ENCODE results near the gene MAEA.

The MAEA gene

GRCh38 chr4:1250527-1250812 lies 39.2 kb upstream of the MAEA start:
- DNase-seq, result no peak

GRCh38 chr4:1250921-1251772 lies 38.5 kb upstream of the MAEA start:
- no peak for DNase-seq

GRCh38 chr4:1251773-1252066 lies 38.0 kb upstream of the MAEA start:
- DNase-seq, result no peak

GRCh38 chr4:1252928-1253492 lies 36.7 kb upstream of the MAEA start:
- DNase-seq, result no peak

GRCh38 chr4:1253831-1254230 lies 35.9 kb upstream of the MAEA start:
- no peak for DNase-seq

- DNase-seq, result no peak
Measured at GRCh38 chr4:1255151-1255550, 34.5 kb upstream of the MAEA start.

- no peak for DNase-seq
Measured at GRCh38 chr4:1255699-1256098, 34.0 kb upstream of the MAEA start.

GRCh38 chr4:1258457-1258856 lies 31.2 kb upstream of the MAEA start:
- DNase-seq, result no peak

GRCh38 chr4:1259966-1260365 lies 29.7 kb upstream of the MAEA start:
- no peak for DNase-seq

GRCh38 chr4:1260418-1261106 lies 29.1 kb upstream of the MAEA start:
- DNase-seq, result no peak

- DNase-seq, result no peak
Measured at GRCh38 chr4:1261107-1261928, 28.4 kb upstream of the MAEA start.

- no peak for DNase-seq
Measured at GRCh38 chr4:1264942-1265341, 24.7 kb upstream of the MAEA start.

- DNase-seq, result no peak
Measured at GRCh38 chr4:1265351-1265750, 24.3 kb upstream of the MAEA start.

- DNase-seq, result no peak
Measured at GRCh38 chr4:1266881-1267763, 22.6 kb upstream of the MAEA start.

- DNase-seq, result no peak
Measured at GRCh38 chr4:1269209-1269608, 20.5 kb upstream of the MAEA start.

GRCh38 chr4:1271686-1272085 lies 18.0 kb upstream of the MAEA start:
- peak; percentile 71 for DNase-seq

GRCh38 chr4:1274871-1275270 lies 14.8 kb upstream of the MAEA start:
- DNase-seq, result no peak

- DNase-seq, result no peak
Measured at GRCh38 chr4:1276984-1277383, 12.7 kb upstream of the MAEA start.

GRCh38 chr4:1277667-1278665 lies 11.7 kb upstream of the MAEA start:
- peak; percentile 47 for DNase-seq

- no peak for DNase-seq
Measured at GRCh38 chr4:1279253-1279652, 10.4 kb upstream of the MAEA start.

- no peak for DNase-seq
Measured at GRCh38 chr4:1283711-1284110, 6.0 kb upstream of the MAEA start.
